Fibroblast of lung (primary cell): ENCODE measurements around the gene LLPH. TPM values are rescaled to one million over a fixed set of nuclear protein-coding genes. Genes with fewer than 3 reads are reported as not detected.
A peak's percentile ranks its signal among the peaks of the same experiment; 100 is the strongest.

ENCODE experiments used
- DNase-seq, 2 donors: peaks; one replicate each; pipeline versions ENCODE4 v3.0.0 to v3.0.0-alpha.2; 2010; ENCODE audit warnings: low read depth in 2 of 2
- H2AFZ ChIP-seq: 2 replicates; pipeline ENCODE4 v1.5.1; 2012; ENCODE audit warnings: low read length, control low read depth, inconsistent platforms
- H3K27ac ChIP-seq: 2 replicates; pipeline ENCODE4 v1.5.1; 2011; ENCODE audit warnings: low read length, control low read depth; ENCODE audit not compliant: insufficient read depth
- H3K27me3 ChIP-seq: 2 replicates; pipeline ENCODE4 v1.5.1; 2011; ENCODE audit warnings: mild to moderate bottlenecking, low read length; ENCODE audit not compliant: control insufficient read depth, insufficient read depth
- H3K36me3 ChIP-seq: 2 replicates; pipeline ENCODE4 v1.5.1; 2011; ENCODE audit warnings: low read length; ENCODE audit not compliant: control insufficient read depth, insufficient read depth
- H3K4me1 ChIP-seq: 2 replicates; pipeline ENCODE4 v1.5.1; 2011; ENCODE audit warnings: low read length; ENCODE audit not compliant: control insufficient read depth, insufficient read depth; ENCODE audit errors: extremely low read depth
- H3K4me2 ChIP-seq: 2 replicates; pipeline ENCODE4 v1.5.1; 2011; ENCODE audit warnings: low read length, control low read depth; ENCODE audit not compliant: insufficient read depth; ENCODE audit errors: extremely low read depth
- H3K4me3 ChIP-seq, 4 experiments: fragments of 200-600 bp in 1 of 4; sonication (generic) in 1 of 4; replicated peaks in 1 of 4; 2 replicates each; pipeline ENCODE4 v1.5.1; 2011 to 2016; ENCODE audit warnings: low read length in 4 of 4, low read depth in 3 of 4, mild to moderate bottlenecking in 3 of 4, control low read depth in 2 of 4, inconsistent platforms in 1 of 4, mixed read lengths in 1 of 4; ENCODE audit not compliant: insufficient read depth in 1 of 4; ENCODE audit errors: control extremely low read depth in 1 of 4
- H3K79me2 ChIP-seq: 2 replicates; pipeline ENCODE4 v1.5.1; 2012; ENCODE audit warnings: mild to moderate bottlenecking, low read length, inconsistent platforms; ENCODE audit not compliant: control insufficient read depth, insufficient read depth
- H3K9ac ChIP-seq: 2 replicates; pipeline ENCODE4 v1.5.1; 2011; ENCODE audit warnings: mild to moderate bottlenecking, low read length, control low read depth; ENCODE audit not compliant: insufficient read depth
- H3K9me3 ChIP-seq: 2 replicates; pipeline ENCODE4 v1.5.1; 2012; ENCODE audit warnings: low read depth, low read length; ENCODE audit not compliant: control insufficient read depth, insufficient read depth
- H4K20me1 ChIP-seq: 2 replicates; pipeline ENCODE4 v1.5.1; 2011; ENCODE audit warnings: low read length; ENCODE audit not compliant: control insufficient read depth, insufficient read depth; ENCODE audit errors: extremely low read depth
- EZH2 ChIP-seq: IDR thresholded peaks from 2 replicates; pipeline ENCODE4 v1.5.1; 2012; ENCODE audit warnings: low read length, control low read depth, mild to moderate bottlenecking; ENCODE audit errors: missing control alignments
- polyA plus RNA-seq, 2 donors: library from polyadenylated mRNA; depleted of rRNA in 1 of 2; stranded (reverse) in 1 of 2; unstranded in 1 of 2; fragments of >200 nt; gene quantifications; 2 replicates each; pipeline ENCODE4 v1.2.1, GENCODE V29; 2011 to 2012; ENCODE audit warnings: missing spikeins in 1 of 2
- total RNA-seq: library from RNA; depleted of rRNA; stranded (reverse); fragments of >200 nt; gene quantifications from 2 replicates; pipeline ENCODE4 v1.2.1, GENCODE V29; 2014
- TF ChIP-seq, protein P1 (sequence below), 2 donors: IDR thresholded peaks in 1 of 2; conservative IDR thresholded peaks in 1 of 2; 1 replicate in 1 of 2; 2 replicates in 1 of 2; pipeline ENCODE4 v1.5.1; 2011 to 2012; ENCODE audit warnings: low read length in 2 of 2, control low read depth in 1 of 2, inconsistent platforms in 1 of 2, low read depth in 1 of 2, mild to moderate bottlenecking in 1 of 2

The LLPH gene
- total and polyA plus RNA-seq, 2 donors (not counting 1 experiment from before 2014, with no cell fraction given) = 5.8 to 30.5 TPM

DNA sequence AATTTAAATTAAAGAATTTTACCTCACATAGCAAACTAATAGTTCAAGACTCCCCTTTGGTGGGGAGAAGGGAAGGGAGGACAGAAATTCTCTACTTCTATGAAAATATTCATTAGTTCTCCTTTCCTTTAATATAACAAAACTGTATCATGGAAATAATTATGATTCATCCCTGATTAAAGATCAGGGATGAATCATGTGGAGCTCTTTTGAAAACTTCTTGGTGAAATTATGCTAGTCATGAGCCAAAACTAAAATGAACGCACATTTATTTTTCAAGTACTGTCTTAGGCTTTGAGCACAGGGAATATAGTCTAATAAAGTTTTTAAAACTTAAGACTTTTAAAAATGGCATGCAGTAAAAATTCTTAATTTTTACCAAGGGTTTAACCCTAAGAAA lies 22.2 kb upstream of the LLPH start:
- Histone ChIP-seq H4K20me1 (no peaks in the 10 kb centered on the region), H3K9ac (no peak overlapping the region), H2AFZ (no peak overlapping the region), H3K4me3 (no peak overlapping the region), H3K4me2 (peak overlapping the region; percentile 11), H3K9me3 (no peaks in the 10 kb centered on the region), H3K27ac (no peak overlapping the region), H3K36me3 (no peaks in the 10 kb centered on the region), H3K79me2 (peaks cover 9% of the 10 kb centered on the region), H3K4me1 (peaks cover 2% of the 10 kb centered on the region), H3K27me3 (no peaks in the 10 kb centered on the region)
- TF ChIP-seq, protein P1, sequence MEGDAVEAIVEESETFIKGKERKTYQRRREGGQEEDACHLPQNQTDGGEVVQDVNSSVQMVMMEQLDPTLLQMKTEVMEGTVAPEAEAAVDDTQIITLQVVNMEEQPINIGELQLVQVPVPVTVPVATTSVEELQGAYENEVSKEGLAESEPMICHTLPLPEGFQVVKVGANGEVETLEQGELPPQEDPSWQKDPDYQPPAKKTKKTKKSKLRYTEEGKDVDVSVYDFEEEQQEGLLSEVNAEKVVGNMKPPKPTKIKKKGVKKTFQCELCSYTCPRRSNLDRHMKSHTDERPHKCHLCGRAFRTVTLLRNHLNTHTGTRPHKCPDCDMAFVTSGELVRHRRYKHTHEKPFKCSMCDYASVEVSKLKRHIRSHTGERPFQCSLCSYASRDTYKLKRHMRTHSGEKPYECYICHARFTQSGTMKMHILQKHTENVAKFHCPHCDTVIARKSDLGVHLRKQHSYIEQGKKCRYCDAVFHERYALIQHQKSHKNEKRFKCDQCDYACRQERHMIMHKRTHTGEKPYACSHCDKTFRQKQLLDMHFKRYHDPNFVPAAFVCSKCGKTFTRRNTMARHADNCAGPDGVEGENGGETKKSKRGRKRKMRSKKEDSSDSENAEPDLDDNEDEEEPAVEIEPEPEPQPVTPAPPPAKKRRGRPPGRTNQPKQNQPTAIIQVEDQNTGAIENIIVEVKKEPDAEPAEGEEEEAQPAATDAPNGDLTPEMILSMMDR (conservative IDR thresholded peaks at IDR 0.05 in 1 of 2, IDR thresholded peaks at IDR 0.05 in 1 of 2; ENCODE audit: low read depth in 1 of 2, low read length in 2 of 2) = no peak
- no peak for TF ChIP-seq EZH2
- peak; percentile 46 to 49 for DNase-seq

GRCh38 chr12:66149702-66150398 lies 19.3 kb upstream of the LLPH start:
- H3K36me3 ChIP-seq = no peaks in the 10 kb centered on the region
- no peak for DNase-seq
- H2AFZ ChIP-seq = no peak overlapping the region
- no peaks in the 10 kb centered on the region for H4K20me1 ChIP-seq
- no peak overlapping the region for H3K9ac ChIP-seq
- peaks cover 2% of the 10 kb centered on the region for H3K4me1 ChIP-seq
- no peak overlapping the region for H3K4me2 ChIP-seq
- no peak overlapping the region for H3K27ac ChIP-seq
- no peaks in the 10 kb centered on the region for H3K9me3 ChIP-seq
- H3K4me3 ChIP-seq = no peak overlapping the region
- H3K27me3 ChIP-seq = no peaks in the 10 kb centered on the region
- peaks cover 4% of the 10 kb centered on the region for H3K79me2 ChIP-seq
- TF ChIP-seq, protein P1 (conservative IDR thresholded peaks at IDR 0.05 in 1 of 2, IDR thresholded peaks at IDR 0.05 in 1 of 2; ENCODE audit: low read depth in 1 of 2, low read length in 2 of 2) = peak in 1 of 2 donors; percentile 18
- no peak for TF ChIP-seq EZH2

GRCh38 chr12:66144791-66145754 lies 14.5 kb upstream of the LLPH start:
- Histone ChIP-seq H3K79me2 (no peaks in the 10 kb centered on the region), H3K27me3 (no peaks in the 10 kb centered on the region), H4K20me1 (no peaks in the 10 kb centered on the region), H2AFZ (no peak overlapping the region), H3K9ac (no peak overlapping the region), H3K4me3 (no peak overlapping the region), H3K4me2 (no peak overlapping the region), H3K36me3 (peaks cover 2% of the 10 kb centered on the region), H3K4me1 (no peaks in the 10 kb centered on the region), H3K27ac (no peak overlapping the region), H3K9me3 (no peaks in the 10 kb centered on the region)
- peak; percentile 46 to 85 for DNase-seq
- TF ChIP-seq EZH2 = no peak
- TF ChIP-seq, protein P1 (conservative IDR thresholded peaks at IDR 0.05 in 1 of 2, IDR thresholded peaks at IDR 0.05 in 1 of 2; ENCODE audit: low read depth in 1 of 2, low read length in 2 of 2) = peak; percentile 33 to 62
